HL-60 (cell line): Measurements from ENCODE around the gene SULT6B1.
A peak's percentile ranks its signal among the peaks of the same experiment; 100 is the strongest.

ENCODE experiments used
- DNase-seq, 2 experiments: peaks; one replicate each; pipeline ENCODE4 v3.0.0-alpha.2; 2010 to 2020; ENCODE audit warnings: low read depth in 1 of 2, low spot score in 1 of 2
- H3K27ac ChIP-seq: fragments of 250-450 bp; sonication (Bioruptor Pico); replicated peaks from 2 replicates; pipeline ENCODE4 v1.5.1; 2020; ENCODE audit warnings: mild to moderate bottlenecking, moderate library complexity
- H3K27me3 ChIP-seq: fragments of 250-450 bp; sonication (Bioruptor Pico); 2 replicates; pipeline ENCODE4 v1.5.1; 2021; ENCODE audit warnings: mild to moderate bottlenecking, moderate library complexity; ENCODE audit not compliant: insufficient read depth, poor library complexity, severe bottlenecking
- H3K4me3 ChIP-seq: replicated peaks from 2 replicates; pipeline ENCODE4 v1.5.1; 2011; ENCODE audit warnings: mild to moderate bottlenecking, control low read depth, low read length; ENCODE audit not compliant: insufficient read depth
- CTCF ChIP-seq: IDR thresholded peaks from one replicate; pipeline ENCODE4 v1.5.1; 2011; ENCODE audit warnings: low read length, control low read depth, inconsistent platforms; ENCODE audit not compliant: insufficient read depth
- GABPA ChIP-seq: IDR thresholded peaks from 2 replicates; pipeline ENCODE4 v1.6.1; 2012; ENCODE audit warnings: low read depth
- POLR2AphosphoS5 ChIP-seq: IDR thresholded peaks from 2 replicates; pipeline ENCODE4 v1.6.1; 2012; ENCODE audit warnings: low read depth
- SPI1 ChIP-seq: IDR thresholded peaks from 2 replicates; pipeline ENCODE4 v1.6.1; 2012; ENCODE audit warnings: low read depth, mild to moderate bottlenecking, borderline replicate concordance
- TF ChIP-seq, protein P1 (sequence below): IDR thresholded peaks from 2 replicates; pipeline ENCODE4 v1.6.1; 2012; ENCODE audit warnings: low read depth; ENCODE audit not compliant: insufficient replicate concordance

SULT6B1 gene

DNA sequence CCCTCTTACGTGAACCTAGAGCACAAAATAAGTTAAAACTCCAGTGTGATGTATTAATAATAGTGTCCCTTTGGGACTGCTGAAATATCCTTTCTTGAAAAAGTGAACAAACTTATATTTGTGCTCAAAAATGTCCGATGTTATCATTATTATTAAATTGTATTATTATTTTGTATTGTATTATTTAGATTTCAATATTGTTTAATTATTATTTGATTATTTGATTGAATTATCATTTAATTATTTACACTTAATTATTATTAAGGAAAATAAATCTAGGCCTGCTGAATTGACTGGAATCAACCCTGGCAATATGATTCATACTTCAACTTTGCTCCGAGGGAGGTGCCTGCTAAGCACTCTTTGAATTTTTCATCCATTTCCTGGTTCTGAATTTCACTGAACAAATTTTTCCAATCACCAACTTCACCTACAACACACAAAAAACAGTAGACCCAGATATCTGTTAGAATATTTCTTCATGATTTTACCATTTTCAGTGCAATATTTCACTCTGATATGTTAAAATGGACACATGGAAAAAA is 20.8 kb downstream of the SULT6B1 start:
- DNase-seq = no peak
- Histone ChIP-seq H3K27me3 (no peaks in the 10 kb centered on the region), H3K27ac (no peak overlapping the region), H3K4me3 (no peak overlapping the region)
- no peak for TF ChIP-seq POLR2AphosphoS5
- no peak for TF ChIP-seq CTCF
- no peak for TF ChIP-seq SPI1
- TF ChIP-seq, protein P1, sequence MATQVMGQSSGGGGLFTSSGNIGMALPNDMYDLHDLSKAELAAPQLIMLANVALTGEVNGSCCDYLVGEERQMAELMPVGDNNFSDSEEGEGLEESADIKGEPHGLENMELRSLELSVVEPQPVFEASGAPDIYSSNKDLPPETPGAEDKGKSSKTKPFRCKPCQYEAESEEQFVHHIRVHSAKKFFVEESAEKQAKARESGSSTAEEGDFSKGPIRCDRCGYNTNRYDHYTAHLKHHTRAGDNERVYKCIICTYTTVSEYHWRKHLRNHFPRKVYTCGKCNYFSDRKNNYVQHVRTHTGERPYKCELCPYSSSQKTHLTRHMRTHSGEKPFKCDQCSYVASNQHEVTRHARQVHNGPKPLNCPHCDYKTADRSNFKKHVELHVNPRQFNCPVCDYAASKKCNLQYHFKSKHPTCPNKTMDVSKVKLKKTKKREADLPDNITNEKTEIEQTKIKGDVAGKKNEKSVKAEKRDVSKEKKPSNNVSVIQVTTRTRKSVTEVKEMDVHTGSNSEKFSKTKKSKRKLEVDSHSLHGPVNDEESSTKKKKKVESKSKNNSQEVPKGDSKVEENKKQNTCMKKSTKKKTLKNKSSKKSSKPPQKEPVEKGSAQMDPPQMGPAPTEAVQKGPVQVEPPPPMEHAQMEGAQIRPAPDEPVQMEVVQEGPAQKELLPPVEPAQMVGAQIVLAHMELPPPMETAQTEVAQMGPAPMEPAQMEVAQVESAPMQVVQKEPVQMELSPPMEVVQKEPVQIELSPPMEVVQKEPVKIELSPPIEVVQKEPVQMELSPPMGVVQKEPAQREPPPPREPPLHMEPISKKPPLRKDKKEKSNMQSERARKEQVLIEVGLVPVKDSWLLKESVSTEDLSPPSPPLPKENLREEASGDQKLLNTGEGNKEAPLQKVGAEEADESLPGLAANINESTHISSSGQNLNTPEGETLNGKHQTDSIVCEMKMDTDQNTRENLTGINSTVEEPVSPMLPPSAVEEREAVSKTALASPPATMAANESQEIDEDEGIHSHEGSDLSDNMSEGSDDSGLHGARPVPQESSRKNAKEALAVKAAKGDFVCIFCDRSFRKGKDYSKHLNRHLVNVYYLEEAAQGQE = no peak
- TF ChIP-seq GABPA = no peak

- Histone ChIP-seq H3K27me3 (no peaks in the 10 kb centered on the region), H3K27ac (no peak overlapping the region), H3K4me3 (no peak overlapping the region)
- no peak for DNase-seq
- TF ChIP-seq GABPA (no peak), CTCF (no peak), SPI1 (no peak)
These were observed 23.7 kb downstream of the SULT6B1 start for GRCh38 chr2:37164757-37165156.

- peak; percentile 41 to 84 for DNase-seq
- Histone ChIP-seq H3K4me3 (peak within 1 kb of the TSS; percentile 65), H3K27me3 (no peaks in the 10 kb centered on the region), H3K27ac (peak within 1 kb of the TSS; percentile 79)
- TF ChIP-seq, protein P1 = no peak
- TF ChIP-seq POLR2AphosphoS5 = peak; percentile 73
- no peak for TF ChIP-seq SPI1
- TF ChIP-seq CTCF = no peak
These were observed 31.4 kb downstream of the SULT6B1 start, which contains the start of gene EIF2AK2 for GRCh38 chr2:37156857-37157714. TSS of gene EIF2AK2 (minus strand) at chr2:37156980. CDS start at chr2:37147806, 9,174 bp downstream.
